Fibroblast of skin of right quadriceps (primary cell): ENCODE data around the gene NBEA.
"Not testable (repeated sequence)": the region's sequence is repeated elsewhere in the genome, so short reads cannot be mapped to it uniquely, and the experiment has no call there.

ENCODE experiments used
- DNase-seq: peaks from one replicate; pipeline ENCODE4 v3.0.0-alpha.2; 2013

NBEA gene

DNA sequence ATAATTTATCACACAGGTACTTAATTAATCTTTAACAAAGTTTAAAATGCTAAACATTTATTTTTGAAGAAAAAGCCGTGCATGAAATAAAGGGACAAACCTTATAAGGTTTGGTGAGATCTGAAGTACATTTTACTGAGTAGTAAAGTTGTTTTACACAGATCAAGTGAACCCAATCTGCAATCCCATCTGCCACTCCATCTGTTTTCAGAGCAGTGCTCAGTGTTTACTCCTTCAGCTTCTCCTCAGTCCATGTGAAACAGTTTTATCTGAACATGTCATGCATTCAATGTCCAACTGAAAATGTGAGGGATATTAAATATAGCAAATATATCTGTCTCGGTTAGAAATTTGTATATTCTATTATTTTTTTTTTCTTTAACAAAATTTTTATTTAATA, 367.6 kb downstream of the NBEA start:
- DNase-seq: no peak

DNA sequence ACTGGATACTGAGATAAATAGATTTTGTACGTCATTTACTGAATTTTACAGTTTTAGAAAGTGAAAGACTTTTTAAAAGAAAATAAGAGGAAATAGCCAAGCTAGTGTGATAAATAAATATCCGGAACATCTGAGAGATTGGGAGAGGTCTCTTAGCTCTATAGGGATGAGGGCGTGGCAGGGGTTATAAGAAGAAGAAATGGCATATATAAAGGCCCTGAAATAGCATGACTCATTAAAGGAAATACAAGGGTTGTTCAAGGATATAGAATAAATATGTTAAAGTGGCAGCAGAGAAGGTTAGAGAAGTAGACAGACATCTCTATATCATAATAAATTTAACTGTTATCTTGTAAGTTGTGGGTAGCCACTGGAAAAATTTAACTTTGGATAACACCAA, 390.1 kb downstream of the NBEA start:
- DNase-seq: no peak

DNA sequence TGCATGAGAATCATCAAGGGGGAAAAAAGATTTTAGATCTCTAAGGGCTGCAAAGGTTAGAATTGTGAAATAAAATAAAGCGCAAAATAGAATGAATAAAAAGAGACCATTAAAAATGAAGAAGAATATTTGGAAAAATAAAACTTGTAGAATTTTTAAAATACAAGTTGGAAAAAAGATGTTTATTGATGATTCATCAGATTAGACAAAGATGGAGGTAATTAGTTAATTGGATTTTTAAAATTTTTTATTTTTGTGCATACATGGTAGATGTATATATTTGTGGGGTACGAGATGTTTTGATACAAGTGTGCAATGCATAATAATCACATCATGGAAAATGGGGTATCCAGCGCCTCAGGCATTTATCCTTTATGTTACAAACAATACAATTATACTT, 391.1 kb downstream of the NBEA start:
- no peak for DNase-seq

DNA sequence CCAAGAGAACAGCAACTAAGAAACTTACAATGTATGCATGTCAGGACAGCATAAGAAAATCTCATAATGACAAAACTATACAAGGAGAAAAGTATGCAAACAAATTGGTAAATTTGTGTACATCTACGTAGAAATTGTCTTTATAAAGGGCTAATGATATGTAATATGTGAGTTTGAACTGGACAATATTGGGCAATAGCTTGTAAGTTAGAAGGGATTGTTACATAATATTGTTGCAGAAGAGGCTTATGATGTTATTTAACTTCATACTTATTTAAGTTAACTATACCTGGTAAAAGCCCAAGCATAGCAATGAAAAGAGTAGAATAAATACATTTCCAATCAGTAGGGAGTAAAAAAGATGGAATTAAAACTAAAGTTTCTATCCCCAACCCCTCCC, 400.4 kb downstream of the NBEA start:
- DNase-seq: no peak

DNA sequence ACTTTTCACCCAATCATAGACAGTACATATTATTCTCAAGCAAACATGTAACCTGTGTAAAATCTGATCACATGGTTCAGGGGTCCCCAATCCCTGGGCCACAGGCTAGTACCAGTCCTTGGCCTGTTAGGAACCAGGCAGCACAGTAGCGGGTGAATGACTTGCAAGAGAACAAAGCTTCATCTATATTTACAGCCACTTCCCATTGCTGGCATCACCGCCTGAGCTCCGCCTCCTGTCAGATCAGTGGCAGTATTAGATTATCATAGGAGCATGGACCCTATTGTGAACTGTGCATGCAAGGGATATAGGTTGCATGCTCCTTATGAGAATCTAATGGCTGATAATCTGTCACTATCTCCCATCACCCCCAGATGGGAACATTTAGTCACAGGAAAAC, 401.3 kb downstream of the NBEA start:
- no peak for DNase-seq

DNA sequence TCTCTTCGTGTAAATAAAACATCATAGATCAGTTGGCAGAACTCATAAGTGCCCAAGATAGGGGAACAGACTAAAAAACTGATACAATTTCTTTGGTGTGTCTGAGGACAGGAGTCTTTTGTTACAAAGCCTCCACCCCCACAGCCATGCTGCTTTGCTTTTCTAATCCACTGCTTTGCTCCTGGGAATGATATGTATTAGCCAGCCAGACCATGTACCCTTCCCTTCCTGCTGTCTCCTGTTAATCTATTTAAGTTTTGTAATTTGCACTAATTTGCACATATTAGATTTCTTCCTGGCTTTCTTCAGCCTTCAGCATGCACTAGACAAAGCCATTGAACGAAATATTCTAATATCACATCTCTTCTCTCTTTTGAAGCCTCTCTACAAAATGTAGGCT, 403.9 kb downstream of the NBEA start:
- DNase-seq: no peak

DNA sequence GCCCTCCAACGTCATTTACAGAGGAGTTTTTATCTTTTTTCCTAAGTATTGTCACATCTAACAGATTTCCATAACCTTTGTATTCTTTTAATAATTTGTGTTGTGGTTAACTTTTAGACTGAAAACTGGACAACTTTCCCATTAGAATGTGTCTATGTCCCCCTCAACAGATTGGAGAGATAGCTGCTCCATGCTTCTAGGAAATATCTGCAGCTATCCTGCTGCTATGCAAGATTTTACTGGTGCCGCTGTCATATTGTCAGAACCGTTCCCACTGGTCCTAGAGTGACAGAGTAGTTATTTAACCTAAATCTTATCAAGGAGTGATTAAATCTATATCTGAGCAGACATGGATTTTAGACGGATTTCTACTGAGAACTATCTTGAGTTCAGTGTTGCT, 404.4 kb downstream of the NBEA start:
- no peak for DNase-seq

DNA sequence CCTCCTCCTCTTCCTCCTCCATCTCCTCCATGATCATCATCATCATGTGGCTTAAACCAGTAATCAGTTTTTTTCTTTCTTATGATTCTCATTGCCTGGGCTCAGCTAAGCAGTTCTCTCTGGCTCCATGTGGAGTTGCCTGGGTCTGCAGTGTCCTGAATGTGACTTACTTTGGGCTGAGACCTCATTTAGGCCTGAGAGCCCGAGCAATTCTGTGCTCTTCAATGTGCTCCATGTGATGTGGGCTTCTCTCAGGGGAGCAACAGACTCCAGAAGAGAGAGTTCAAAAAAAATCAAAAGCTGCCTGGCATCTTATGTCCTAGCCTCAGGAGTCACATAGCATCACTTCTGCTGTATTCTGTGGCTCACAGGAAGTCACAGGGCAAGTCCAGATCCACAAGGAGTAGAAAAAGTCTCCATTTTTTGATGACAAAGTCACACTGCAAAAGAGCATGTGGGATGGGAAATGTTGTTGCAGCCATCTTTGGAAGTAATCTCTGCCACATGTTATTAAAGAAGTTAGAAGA, 405.7 kb downstream of the NBEA start:
- no peak for DNase-seq

DNA sequence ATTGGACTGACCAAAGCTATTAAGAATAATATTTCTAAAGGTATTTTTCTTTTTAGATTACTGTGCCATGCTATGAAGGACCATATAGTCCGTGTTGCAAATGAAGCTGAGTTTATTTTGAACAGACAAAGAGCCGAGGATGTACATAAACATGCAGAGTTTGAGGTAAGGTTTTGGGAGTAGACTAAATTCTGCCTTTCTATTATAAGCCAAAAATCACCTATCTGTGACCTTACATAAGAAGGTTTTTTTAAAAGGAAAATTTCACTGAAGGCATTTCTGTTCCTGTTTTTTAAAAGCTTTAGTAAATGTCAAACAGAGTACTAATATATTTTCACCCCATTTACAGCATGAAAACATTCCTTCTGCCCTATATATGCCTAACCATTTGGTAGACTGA, 407.0 kb downstream of the NBEA start:
- no peak for DNase-seq

DNA sequence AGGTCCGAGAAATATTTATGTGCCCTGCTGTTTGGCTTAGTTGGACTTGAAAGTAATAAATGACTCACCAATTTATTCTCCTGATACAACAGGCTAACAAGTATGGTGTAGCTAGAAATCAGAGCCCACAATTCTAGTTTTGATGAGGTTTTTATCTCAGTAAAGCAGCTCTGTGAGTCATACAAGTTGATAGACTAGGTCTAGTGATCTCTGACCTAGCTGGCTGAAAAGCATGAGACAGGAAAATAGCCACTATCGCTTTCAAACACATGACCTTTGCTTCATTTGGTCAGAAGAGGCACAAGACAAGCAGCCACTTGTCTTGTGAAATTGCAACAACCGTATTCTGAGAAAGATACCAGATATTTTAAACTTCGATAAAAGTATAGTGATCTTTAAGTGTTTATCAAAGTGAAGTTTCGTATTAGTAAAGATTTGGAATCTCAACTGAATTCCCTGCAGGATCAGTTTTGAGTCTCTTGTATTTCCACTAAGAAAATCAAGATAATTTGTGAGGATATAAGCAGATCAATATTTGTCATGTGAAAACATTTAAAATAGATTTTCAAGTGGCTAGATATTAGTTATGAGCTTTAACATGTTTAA, 407.7 kb downstream of the NBEA start:
- no peak for DNase-seq

DNA sequence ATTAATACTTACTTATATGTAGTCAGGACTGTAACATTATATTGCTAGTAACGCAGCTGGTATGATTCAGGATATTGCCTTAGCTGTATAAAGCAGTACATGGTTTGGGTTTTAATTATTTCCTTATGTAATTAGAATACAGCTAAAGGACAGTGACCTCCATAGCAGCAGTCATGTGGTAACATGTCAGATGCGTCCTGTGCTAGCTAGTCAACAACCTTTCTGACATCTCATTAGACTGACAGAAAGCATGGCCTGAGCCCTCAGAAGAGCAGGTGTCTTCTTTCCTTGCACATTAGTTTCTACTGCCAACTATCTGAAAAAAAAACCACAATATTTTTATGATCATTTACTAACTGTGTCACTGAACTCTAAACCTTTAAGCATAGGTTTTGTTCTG, 412.2 kb downstream of the NBEA start:
- DNase-seq: no peak

DNA sequence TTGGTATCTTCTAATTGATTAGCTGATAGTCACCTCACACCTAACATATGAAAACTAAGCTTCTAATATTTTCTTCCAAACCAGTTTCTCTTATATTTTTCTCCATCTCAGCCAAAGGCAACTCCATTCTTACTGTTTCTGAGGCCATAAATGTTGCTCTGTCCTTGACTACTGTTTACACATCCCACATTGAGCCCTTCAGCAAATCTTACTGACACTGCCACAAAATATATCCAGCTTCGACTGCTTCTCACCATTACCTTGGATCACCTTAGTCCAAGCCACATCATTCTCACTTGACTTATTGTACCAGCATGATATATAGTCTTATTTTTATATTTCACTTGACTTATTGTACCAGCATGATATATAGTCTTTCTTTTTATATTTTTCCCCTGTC, 412.8 kb downstream of the NBEA start:
- no peak for DNase-seq

DNA sequence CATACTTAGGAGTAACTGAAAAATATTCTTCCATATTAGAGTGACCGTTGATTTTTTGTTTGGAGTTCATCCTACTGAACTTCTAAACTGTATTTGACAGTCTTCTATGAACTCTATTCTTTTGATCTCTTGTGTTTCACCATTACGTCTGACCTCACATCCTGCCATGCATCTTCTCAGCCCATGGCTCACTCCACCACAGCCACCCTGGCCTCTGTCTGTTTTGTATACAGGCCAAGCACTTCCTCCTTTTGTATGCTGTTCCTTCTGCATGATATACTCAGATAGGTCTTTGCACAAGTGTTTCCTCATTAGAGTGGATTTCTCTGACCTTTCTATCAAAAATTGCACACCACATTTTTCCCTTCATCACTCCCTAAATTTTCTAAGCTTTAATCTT, 414.5 kb downstream of the NBEA start:
- no peak for DNase-seq

DNA sequence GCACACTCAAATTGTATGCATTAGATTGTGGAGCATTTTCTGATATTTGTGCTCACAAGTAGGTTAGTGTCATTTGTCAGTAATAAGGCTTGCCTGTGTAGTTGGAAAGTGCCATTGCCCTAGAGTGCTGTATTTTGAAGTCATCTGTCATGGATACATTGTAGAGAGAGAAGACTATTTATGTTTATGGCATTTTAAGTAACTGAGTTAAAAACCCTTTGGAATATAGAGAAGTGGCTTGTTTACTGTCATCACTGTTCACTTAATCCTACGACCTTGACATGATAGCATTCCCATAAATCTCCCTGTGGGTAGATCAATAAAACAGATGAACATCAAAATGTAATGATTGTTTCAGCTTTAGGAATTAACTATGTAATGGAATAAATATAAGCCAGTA, 423.8 kb downstream of the NBEA start:
- DNase-seq: no peak

DNA sequence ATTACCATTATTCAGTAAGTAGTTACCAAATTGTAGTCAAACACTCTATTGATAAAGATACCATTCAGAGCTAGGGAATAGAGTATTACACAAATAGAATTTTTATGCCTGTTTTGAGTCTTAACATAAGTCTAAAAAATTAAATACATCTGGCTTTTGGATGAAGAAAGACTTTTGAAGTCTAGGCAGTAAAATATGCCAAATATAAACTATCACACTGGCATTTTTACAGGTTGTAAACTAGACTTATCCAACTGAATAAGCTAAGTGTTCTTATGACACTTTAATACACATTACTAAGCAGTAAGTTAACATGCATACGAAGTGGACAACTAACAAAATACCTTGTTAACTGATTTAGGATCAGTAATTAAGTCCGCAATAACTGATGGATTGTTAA, 425.5 kb downstream of the NBEA start:
- DNase-seq: no peak

DNA sequence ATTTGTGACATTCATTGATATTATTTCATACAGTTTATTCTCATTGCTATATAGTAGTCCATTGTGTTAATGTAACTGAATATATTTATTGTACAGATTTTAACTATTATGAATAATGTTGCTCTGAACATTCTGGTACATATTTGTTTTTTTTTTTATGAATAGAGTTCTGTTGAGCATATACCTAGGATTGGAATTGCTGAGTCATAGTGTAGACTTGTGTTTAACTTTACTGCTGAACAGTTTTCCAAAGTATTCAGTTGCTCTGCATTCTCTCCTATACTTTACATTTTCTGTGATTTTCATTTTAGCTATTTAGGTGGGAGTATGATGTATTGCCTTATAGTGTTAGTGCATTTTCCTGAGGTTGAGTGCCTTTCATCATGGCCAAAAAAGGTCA, 436.9 kb downstream of the NBEA start:
- DNase-seq: peak; percentile 10

DNA sequence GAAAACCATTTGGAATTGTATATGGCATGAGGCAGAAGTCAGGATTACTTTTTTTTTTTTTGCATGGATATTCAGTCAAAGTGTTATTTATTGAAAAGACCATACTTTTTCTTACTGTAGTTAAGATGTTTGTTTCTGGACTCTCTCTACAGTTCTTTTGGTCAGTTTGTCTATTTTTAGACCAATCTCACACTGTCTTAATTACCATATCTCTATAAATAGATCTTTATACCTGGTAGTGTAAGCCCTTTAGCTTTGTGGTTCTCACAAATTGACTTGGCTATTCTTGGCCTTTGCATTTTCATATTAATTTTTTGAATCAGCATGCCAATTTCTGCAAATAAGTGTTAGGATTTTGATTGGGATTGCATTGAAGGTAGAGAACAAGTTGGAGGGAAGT, 437.6 kb downstream of the NBEA start:
- DNase-seq: no peak

DNA sequence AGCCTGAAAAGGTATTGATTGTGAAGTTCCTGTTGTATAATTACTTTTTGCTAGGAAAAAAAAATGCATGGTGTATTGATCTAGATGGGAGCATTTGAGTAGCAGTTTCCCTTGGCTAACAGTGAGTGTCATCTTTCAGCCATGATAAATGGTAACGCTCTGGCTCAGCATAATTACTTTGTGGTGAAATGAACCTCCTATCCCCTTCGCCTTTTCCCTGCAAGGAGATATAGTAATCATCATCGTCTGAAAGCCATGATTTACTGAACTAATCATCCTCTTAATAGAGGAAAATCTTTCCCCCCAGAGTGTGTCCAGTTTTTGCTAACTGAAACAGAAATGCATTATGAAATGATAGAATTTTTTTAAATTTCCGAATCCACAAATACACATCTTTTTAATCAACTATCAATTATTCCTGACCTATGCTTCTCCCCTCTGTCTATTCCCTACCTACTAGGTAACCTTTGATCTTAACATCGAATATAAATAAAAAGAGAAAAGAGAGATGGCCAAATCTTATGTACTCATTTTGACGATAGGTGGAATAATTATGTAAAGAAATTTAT, 445.7 kb downstream of the NBEA start:
- no peak for DNase-seq

DNA sequence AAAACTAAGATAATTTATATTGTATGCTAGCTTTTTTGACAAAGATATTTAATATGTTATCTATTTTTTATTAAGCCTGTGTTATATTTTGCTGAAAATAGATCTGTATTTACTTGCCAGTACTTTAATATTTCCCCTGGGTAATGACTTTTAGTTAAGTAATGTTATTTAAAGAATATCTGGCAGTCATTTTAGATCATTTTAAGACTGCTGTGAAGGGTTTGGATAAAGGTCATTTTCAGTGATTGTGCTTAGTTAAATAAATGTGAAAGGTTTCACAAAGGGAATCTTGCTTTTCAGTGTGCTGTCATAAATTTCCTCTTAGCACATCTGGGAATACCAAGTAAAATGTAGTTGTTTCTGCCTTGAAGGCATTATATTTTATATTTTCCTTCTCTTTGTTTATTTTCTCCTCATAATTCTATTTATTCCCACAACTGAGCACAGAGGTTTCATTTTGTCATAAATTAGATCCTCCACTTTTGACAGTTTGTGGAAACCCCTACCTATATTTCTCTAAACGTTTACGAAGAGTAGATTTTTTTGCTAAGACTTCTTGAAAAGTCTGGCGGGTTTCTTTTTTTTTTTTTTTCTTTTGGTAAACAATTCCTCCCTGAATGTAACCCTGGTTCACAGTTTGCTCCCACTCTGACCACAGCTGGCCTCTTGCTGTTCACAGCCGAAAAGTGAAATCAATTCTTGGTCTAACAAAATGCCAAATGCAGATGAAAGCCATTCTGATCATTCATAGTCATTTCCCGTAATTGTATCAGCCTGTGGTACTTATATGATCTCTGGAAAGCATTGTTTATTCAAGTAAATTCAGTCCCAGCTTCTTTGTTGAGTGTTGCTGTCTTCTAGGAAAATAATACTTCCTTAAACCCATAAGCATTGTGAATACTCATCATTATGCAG, 446.6 kb downstream of the NBEA start:
- peak; percentile 51 for DNase-seq

DNA sequence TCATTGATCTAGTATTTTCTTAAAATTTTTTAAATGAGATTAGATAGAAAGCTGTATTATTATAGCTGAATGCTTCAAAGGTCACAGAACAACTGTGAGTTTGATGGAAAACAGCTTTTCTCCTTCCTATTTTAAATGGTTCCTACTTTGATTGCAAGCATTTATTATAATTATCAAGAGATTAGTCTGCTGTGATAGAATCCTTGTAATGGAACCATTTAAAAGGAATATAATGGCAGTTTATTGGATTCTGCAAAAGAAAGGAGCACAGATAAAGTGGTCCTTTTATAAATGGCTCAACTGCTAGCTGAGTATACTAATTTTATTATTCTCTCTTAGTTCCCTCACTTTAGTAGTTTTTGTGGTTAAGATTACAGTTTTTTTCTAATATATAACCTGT, 447.5 kb downstream of the NBEA start:
- no peak for DNase-seq

DNA sequence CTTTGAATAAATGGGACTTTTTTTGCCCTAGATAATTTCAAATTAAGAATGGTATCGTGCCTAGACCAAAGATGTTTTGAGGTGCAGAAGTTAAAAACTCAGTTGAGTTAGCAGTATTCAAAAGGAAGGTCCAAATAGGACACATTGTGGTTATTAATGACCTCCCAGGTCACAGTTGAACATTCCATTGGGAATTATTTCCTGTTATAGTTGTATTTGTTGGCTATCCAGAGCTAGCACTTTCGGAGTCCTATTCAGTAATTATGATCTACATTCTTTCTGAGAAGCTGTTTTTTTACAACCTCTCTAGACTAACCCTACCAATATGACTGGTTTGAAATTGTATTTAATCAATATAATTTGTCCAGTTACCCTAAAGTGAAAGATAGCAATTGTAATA, 450.7 kb downstream of the NBEA start:
- DNase-seq: no peak

DNA sequence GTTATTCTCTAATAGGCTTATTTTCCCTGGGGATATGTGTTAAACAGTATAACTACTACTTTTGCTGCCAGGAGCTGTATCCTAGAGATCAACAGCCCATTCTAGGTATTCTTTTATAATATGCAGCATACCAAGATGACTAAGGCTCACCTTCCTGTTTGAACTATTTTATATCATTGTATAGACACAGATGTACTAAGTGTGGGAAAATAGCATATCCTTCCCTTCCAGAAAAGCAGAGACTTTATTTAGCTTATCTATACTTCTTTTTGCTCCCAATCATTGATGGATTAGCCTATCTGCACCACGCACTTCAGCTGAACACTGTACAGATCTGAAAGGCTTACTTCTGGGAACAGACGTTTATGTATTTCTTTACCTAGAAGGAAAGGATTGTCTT, 451.8 kb downstream of the NBEA start:
- DNase-seq: no peak

DNA sequence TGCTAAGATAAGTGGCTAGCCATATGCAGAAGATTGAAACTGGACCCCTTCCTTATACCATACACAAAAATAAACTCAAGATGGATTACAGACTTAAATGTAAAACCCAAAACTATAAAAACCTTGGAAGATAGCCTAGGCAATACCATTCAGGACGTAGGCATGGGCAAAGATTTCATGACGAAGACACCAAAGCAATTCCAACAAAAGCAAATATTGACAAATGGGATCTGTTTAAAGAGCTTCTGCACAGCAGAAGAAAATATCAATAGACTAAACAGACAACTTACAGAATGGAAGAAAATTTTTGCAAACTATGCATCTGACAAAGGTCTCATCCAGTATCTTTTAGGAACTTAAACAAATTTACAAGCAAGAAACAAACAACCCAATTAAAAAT, 466.2 kb downstream of the NBEA start:
- DNase-seq: not testable (repeated sequence)

DNA sequence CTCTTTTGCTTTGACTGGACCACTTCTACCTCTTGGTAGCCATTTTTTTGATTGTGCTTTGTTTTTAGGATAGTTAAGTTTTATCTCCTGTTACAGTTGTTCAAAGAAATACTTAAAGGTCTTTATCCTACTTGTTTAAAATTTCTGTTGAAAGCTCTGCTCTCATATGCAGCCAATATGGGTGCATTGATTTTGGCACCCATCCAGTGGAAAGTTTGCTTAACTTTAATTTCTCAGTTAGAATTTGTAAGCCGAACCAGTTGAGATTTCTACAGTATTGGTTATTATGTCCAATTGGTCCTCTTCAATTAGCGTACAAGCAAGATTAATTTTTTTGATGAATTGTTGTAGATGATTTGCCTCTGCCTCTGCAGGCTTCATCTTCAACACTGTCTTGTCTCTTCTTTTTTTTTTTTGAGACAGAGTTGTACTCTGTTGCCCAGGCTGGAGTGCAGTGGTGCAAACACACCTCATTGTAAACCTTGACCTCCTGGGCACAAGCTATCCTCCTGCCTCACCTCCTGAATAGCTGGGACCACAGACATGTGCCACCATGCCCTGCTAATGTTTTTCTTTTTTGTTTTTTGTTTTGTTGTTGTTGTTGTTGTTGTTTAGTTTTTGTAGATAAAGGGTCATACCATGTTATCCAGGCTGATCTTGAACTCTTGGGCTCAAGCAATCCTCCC, 469.1 kb downstream of the NBEA start:
- DNase-seq: no peak
